Measurements from ENCODE around the gene FAAH. TPM values are rescaled to one million over a fixed set of nuclear protein-coding genes. Genes with fewer than 3 reads are reported as not detected.

FAAH gene
- total and polyA plus RNA-seq, 2 of the 13 experiments (the other 11 are each of a cell fraction or from before 2014, with no cell fraction given): 5.4 to 11.0 TPM

GRCh38 chr1:46418976-46419375 is 24.9 kb downstream of the FAAH start (continued):
- TF ChIP-seq ESRRA (CRISPR knock-in tag; IDR thresholded peaks at IDR 0.05; ENCODE audit: low read depth) (0 out of 2 replicates have a peak, but pooled peaks have one; percentile 45), MEF2D (CRISPR knock-in tag; IDR thresholded peaks at IDR 0.05) (peak; percentile 48; the same call in 1 of the 2 replicates), EP300 (IDR thresholded peaks at IDR 0.05; ENCODE audit: low read depth in 2 of 2, low read length in 2 of 2) (peak in 1 of 2 experiments; percentile 12; a peak in 1 of 4 replicates), EP300 (CRISPR knock-in tag; IDR thresholded peaks at IDR 0.05; ENCODE audit: borderline replicate concordance) (no peak), SOX5 (CRISPR knock-in tag; IDR thresholded peaks at IDR 0.05; ENCODE audit: borderline replicate concordance) (peak; percentile 33; the same call in 1 of the 2 replicates), POGZ (CRISPR knock-in tag; IDR thresholded peaks at IDR 0.05) (no peak), ZNF337 (CRISPR knock-in tag; IDR thresholded peaks at IDR 0.05; ENCODE audit: borderline replicate concordance, low read depth) (0 out of 2 replicates have a peak, but pooled peaks have one; percentile 17), ZMYM2 (CRISPR knock-in tag; IDR thresholded peaks at IDR 0.05) (0 out of 2 replicates have a peak, but pooled peaks have one; percentile 50), MAFF (IDR thresholded peaks at IDR 0.05; ENCODE audit: low read depth, low read length) (no peak), TOPORS (CRISPR knock-in tag; IDR thresholded peaks at IDR 0.05) (0 out of 2 replicates have a peak, but pooled peaks have one; percentile 55), HDAC2 (CRISPR knock-in tag; IDR thresholded peaks at IDR 0.05) (0 out of 2 replicates have a peak, but pooled peaks have one; percentile 26), ZNF879 (CRISPR knock-in tag; IDR thresholded peaks at IDR 0.05) (no peak), PLRG1 (conservative IDR thresholded peaks at IDR 0.05) (no peak), MIXL1 (CRISPR knock-in tag; IDR thresholded peaks at IDR 0.05) (0 out of 2 replicates have a peak, but pooled peaks have one; percentile 14), RAD21 (CRISPR knock-in tag; IDR thresholded peaks at IDR 0.05) (no peak), YEATS4 (CRISPR knock-in tag; IDR thresholded peaks at IDR 0.05; ENCODE audit: borderline replicate concordance) (no peak), CEBPZ (IDR thresholded peaks at IDR 0.05; ENCODE audit: low read length) (no peak), THAP7 (CRISPR knock-in tag; IDR thresholded peaks at IDR 0.05) (no peak), ZNF264 (CRISPR knock-in tag; IDR thresholded peaks at IDR 0.05) (peak; percentile 39; the same call in 1 of the 2 replicates), ZNF501 (CRISPR knock-in tag; IDR thresholded peaks at IDR 0.05) (0 out of 2 replicates have a peak, but pooled peaks have one; percentile 10), FOXO1 (CRISPR knock-in tag; IDR thresholded peaks at IDR 0.05) (no peak), SP4 (CRISPR knock-in tag; IDR thresholded peaks at IDR 0.05) (0 out of 2 replicates have a peak, but pooled peaks have one; percentile 26), SRSF9 (IDR thresholded peaks at IDR 0.05; ENCODE audit: borderline replicate concordance, insufficient read depth, low read depth, low read length, poor library complexity, severe bottlenecking) (no peak), ZNF274 (CRISPR knock-in tag; IDR thresholded peaks at IDR 0.05) (peak; percentile 28; the same call in 1 of the 2 replicates), REPIN1 (CRISPR knock-in tag; IDR thresholded peaks at IDR 0.05; ENCODE audit: borderline replicate concordance, low read depth) (0 out of 2 replicates have a peak, but pooled peaks have one; percentile 44), TFDP1 (CRISPR knock-in tag; IDR thresholded peaks at IDR 0.05; ENCODE audit: borderline replicate concordance) (peak; percentile 85; the same call in 1 of the 2 replicates), EHMT2 (IDR thresholded peaks at IDR 0.05; ENCODE audit: borderline replicate concordance, low read depth, low read length) (no peak), ZNF3 (CRISPR knock-in tag; IDR thresholded peaks at IDR 0.05) (no peak)
